HG02571 (cell line): Measurements from ENCODE around the gene RPL32.

Source experiments
- ATAC-seq: cut with Tn5 transposase; IDR thresholded peaks from one replicate; pipeline ENCODE4 v1.9.1; 2021; ENCODE audit warnings: mild to moderate bottlenecking, moderate library complexity; ENCODE audit not compliant: unreplicated experiment

The RPL32 gene

DNA sequence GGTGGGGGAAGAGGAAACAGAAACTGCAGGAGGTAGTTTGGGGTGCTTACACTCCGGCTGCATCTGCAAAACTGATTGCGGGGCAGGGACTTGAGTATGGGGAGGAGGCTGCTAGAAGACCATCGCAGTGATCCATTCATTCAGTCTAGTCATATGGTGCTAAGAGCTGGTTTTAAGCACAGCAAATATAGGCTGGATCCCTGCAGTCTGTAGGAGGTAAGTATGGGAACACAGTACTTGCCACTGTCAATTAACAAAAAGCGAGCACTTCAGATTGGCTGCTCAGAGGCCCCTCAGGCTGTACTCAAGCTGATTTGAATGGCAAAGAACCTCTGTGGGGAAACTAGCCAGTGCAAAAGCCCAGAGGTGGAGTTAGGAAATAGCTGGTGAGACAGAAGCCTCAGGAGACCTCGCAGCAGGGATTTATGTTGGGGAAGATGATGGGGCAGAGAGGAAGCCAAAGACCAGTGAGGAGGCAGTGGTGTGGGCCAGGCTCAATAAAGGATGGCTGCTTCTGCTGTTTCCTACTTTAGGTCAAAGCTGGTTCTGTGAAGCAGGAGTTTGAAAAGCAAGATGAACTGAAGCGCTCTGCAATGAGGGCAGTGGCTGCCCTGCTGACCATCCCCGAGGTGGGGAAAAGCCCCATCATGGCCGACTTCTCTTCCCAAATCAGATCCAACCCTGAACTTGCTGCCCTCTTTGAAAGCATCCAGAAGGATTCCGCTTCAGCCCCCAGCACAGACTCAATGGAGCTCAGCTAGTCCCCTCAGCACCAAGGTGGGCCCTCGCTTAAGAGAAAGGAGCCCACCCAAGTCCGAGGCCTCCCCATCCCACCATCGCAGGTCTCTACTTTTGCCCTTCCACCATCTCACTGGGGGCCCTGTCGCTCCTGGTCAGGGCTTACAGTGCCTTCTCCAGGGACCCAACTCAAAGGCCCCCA, 7.9 kb downstream of the RPL32 start:
- no peak for ATAC-seq

DNA sequence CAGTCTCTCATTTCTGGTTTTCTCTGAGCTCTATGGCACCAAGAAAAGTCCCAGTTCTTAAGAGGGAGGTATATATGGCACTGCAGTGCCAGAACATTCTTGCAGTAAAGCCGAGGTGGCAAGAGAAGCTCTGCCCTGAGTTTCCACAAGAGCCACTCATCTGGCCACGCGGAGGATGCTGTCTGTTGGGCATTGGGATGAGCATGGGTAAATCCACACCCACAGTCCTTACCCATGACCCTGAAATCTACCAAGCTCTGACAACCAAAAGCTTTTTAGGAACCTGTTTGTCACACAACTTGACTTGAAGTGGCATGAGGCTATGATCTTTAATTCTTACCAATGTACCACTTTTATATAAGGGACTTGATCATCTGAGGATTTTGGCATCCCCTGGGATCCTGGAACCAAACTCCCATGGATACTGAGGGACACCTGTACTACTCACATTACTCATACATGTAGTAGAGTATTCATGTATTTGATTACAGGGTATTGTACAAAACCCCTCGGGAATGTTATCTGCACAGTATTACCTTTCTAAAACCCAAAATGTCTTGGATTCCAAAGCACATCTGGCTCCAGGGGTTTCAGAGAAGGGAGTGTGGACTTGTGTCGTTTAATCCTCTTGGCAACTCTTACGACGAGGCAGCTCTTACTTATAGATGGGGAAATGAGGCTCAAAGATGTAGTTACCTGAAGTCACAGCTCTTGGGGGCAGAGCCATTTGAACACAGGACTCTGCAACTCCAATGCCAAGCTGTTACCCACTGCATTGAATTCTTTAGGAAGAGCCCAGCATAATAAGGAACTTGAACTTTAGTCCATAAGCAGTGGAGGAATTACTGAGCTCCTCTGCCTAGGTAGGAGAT, 8.8 kb downstream of the RPL32 start:
- ATAC-seq = no peak

DNA sequence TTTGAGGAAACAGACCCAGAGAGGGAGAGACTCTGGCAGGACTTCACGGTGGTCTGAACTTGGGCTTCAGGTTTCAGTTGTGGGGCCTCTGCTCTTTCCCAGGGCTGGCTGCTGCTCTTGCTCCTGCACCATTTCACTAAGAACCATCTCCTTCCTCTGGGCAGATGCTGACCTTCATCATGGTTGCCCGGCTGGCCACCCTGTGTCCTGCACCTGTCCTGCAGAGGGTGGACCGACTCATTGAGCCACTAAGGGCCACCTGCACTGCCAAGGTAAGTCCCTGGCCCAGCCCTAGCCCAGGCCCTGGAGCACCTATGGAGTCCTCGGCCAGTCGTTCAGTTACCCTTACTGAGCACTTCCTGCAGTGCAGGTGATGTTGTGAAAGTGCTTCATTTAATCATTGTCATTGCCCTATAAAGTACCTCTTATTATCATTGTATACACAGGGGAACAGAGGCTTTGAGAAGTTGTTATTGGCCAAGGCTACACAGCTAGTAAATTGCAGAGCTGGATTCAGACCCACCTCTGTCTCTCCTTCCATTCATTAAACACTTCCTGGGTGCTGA, 10.0 kb downstream of the RPL32 start:
- no peak for ATAC-seq

DNA sequence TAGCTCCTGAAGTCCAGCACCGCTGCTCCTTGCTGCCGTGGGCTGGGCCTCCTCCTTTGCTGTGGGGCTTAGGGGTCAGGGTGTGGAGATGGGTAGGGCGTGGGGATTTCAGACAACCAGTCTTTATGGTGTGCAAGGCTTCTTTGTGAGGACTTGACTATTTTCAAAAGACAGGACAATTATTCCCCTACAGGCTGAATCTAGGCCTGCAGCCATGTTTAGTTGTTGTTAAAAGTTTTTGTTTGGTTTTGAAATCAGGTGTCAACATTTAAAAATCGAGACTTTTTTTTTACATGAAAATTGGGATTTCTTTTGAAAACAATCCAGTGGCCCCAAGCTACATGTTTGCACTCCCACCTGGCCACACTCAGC, 10.6 kb downstream of the RPL32 start:
- no peak for ATAC-seq

DNA sequence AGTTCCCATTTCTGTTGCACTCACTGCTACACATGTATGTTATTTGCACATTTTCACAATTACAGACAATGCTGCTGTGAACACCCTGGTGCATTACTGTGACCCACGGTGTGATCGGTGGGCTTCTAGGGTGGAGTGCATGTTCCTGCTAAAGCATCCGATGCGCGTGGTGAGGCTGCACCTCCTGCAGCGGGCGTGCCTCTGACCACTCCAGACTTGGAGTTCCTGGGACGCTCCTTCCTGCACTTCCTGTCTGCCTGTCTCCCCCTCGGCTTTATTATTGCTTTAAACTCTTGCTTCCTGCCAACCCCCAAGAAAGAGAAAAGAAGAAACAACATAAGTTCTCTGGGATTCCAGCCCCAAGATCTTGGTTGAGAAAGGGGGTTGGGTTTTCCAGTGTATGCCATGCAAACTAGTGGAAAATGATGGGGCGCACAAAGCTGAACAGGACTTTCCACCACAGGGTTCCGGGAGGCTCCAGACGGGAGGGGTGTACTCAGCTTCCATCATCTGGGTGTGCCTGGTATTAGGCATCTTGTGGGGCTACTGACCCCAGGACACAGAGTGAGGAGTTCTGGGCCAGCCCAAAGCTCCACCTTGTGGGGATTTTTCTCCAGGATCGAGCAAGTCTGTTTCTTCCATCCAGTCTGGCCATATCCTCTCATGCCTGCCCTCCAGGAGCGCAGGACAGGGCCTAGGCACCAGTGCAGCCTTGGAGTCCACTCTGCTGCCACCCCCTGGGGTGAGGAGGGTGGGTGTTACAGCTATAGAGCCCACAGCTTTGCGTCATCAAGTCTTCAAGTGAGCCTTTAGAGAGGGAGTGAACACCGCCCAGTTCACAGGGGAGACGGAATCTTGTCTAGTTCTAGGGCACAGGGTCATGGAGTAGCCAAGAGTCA, 11.2 kb downstream of the RPL32 start:
- ATAC-seq = no peak

DNA sequence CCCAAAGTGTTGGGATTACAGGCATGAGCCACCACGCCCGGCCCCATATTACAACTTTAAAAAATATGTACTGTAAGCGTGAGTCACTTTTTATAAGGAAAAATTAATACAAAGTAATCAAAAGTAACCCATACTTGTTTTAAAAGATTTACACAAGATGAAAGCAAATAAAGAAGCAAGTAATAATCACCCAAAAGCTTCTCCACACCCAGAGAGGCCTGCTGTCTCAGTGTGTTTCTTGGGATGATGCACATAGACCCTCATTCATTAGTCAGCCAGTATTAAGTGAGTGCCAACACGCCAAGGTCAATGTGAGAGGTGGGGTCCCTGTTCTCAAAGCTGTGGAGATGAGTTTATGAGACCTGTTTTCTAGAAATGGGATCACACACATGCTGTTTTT, 12.0 kb downstream of the RPL32 start:
- no peak for ATAC-seq

DNA sequence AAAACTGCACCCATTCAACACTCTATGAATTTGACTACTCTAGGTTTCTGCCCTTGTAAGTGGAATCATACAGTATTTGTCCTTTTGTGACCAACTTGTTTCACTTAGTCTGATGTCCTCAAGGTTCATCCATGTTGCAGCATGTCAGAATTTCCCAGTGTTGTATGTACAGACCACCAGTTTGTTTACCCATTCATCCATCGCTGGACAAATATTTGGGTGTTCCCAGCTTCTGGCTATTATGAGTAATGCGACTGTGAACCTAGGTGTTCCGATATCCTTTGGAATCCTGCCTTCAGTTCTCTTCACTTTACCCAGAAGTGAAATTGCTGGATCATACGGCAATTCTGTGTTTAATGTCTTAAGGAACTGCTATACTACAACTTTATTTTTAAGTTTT, 12.6 kb downstream of the RPL32 start:
- ATAC-seq = no peak

DNA sequence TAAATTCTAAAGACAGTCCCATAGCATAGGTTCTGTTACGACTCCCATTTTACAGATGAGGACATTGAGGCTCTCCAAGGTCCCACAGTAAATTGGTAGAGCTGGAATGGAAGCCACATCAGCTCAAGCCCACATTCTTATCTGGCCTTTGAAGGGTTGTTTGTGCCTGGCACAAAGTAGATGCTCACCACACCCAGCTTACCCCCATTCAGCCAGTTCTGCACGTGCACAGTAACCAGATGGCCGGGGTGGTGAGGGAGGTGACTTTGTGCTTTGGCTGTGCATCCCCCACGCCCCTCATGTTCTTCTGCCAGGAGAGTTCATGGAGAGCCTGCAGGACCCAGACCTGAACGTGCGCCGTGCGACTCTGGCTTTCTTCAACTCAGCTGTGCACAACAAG, 16.2 kb downstream of the RPL32 start:
- ATAC-seq = no peak

DNA sequence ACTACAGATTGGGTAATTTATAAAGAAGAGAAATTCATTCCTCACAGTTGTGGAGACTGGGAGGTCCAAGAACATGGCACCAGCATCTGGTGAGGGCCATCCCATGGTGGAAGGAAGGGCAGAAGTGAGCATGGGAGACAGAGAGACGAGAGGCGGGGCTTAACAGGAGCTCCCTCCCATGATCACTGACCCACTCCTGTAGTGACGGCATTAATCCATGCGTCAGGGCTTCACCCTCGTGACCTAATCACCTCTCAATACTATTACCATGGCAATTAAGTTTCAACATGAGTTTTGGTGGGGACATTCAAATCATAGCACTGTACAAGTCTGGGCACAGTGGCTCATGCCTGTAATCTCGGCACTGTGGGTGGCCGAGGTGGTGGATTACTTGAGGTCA, 17.1 kb downstream of the RPL32 start:
- ATAC-seq = no peak

DNA sequence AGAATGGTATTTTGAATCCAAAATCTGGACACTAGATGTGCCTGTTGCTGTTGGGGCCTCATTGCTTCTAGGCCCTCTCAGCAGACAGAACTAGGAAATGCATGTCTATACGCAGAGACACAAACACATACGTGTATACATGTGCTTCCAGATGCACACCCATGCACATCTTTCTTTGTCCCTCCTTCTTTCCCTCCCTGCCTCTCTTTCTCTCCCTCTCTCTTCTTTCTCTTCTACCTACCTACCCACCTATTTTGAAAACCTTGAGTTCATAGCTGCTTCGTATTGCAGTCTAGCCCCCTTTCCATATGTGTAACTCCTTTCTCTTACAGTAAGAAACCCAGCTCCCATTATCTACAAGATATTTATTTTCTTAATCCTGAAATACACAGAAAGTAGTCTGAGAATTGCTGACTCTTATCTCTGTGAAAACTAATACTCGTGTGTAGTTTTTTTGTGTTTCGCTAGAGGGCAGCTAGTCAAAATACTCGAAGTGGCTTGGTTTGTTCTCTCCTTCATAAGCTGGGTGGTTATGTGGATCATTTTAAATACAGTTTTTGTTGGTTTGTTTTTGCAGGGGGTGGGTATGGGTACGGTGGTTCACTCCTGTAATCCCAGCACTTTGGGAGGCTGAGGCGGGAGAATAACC, 18.5 kb downstream of the RPL32 start:
- no peak for ATAC-seq

DNA sequence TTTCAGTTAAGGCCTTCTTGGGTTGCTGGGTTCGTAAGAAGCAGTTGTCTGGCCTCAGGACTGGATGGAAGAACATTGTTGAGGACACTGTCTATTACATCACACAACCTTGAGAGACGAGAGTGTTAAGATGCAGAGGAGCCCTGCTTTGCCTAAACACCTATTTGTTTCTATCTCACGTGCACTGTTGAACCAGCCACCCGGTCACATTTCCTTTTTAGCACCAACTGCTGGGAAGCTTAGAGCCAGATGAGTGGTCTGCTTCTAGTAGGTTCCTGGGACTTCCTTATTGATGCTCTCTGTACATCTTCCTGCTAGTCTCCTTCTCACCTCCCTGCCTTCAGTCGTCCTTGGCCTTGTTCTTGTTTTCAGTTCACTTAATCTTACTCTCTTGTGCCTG, 22.6 kb downstream of the RPL32 start:
- ATAC-seq = no peak

DNA sequence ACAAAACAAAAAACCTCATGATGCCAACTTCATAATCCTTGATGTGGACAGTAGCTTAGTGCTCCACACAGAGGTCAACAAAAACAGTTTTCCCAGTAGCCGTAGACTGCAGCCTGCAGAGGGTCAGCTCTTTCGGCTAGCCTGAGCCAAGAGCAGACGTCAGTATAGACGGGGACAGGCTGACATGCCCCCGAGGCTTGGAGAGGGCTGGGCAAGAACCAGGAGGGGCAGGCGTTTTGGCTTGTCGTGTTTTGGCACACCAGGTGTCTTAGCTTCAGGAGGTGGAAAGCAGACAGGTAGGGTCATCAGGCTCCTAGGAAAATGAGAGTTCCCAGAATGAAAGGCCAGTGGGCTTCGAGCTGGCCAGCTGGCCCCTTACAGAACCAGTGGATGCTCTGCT, 23.1 kb downstream of the RPL32 start:
- no peak for ATAC-seq

DNA sequence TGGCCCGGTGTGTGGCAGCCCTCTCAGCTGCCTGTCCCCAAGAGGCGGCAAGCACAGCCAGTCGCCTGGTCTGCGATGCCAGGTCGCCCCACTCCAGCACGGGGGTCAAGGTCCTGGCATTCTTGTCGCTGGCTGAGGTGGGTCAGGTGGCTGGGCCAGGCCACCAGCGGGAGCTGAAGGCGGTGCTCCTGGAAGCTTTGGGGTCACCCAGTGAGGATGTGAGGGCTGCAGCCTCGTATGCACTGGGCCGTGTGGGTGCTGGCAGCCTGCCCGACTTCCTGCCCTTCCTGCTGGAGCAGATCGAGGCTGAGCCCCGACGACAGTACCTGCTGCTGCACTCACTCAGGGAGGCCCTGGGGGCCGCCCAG, 24.0 kb downstream of the RPL32 start:
- no peak for ATAC-seq

DNA sequence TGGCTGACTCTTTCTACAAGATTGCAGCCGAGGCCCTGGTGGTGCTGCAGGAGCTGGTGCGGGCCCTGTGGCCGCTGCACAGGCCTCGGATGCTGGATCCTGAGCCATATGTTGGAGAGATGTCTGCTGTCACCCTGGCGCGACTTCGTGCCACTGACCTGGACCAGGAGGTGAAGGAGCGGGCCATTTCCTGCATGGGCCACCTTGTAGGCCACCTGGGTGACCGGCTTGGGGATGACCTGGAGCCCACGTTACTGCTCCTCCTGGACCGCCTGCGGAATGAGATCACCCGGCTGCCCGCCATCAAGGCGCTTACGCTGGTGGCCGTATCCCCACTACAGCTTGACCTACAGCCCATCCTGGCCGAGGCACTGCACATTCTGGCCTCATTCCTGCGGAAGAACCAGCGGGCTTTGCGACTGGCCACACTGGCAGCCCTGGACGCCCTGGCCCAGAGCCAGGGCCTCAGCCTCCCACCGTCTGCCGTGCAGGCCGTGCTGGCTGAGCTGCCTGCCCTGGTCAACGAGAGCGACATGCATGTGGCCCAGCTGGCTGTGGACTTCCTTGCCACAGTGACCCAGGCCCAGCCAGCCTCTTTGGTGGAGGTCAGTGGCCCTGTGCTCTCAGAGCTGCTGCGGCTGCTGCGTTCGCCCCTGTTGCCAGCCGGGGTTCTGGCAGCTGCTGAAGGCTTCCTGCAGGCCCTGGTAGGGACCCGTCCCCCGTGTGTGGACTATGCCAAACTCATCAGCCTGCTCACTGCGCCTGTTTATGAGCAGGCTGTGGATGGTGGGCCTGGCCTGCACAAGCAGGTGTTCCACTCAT, 24.6 kb downstream of the RPL32 start:
- no peak for ATAC-seq

DNA sequence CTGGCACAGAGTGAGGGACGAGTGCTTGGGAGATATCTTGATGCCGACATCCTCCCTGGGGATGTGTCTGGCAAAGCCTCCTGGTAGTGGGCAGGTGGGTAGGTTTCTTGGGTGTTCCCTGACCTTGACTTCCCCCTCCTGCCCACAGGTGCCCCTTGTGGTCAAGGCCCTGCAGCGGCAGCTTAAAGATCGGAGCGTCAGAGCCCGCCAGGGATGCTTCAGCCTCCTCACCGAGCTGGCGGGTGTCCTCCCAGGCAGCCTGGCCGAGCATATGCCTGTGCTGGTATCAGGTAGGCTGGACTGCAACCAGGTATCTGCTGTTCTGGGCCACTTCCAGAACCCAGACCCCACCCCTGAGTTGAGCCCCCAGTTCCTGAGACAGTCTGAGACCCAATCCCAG, 25.6 kb downstream of the RPL32 start:
- no peak for ATAC-seq

DNA sequence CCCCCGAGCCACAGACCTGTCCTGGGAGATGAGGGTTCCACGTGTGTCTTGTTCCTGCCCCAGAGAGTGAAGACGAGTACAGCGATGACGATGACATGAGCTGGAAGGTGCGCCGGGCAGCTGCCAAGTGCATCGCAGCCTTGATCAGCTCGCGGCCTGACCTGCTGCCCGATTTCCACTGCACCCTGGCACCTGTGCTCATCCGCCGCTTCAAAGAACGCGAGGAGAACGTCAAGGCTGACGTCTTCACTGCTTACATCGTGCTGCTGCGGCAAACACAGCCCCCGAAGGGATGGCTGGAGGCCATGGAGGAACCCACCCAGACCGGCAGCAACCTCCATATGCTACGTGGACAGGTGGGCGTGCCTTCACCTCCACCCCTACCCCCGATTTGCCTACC, 26.3 kb downstream of the RPL32 start:
- no peak for ATAC-seq

DNA sequence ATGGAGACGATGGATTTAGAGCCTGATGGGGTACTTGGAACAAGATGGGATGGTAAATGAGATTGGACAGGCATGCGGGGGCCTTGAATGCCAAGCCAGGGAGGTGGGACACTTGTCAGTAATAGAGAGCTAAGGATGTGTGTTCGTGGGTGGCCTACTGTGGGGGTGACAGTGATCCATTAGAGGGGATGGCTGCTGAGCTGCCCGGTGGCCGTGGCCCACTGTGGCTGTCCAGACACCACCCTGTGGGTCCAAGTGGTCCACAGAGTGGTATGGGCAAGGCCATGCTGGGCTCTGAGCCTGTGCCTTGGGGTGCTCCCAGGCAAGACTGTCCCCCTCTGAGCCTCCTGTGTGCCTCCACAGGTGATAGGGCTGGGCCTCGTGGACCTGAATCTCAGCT, 27.4 kb downstream of the RPL32 start:
- no peak for ATAC-seq

DNA sequence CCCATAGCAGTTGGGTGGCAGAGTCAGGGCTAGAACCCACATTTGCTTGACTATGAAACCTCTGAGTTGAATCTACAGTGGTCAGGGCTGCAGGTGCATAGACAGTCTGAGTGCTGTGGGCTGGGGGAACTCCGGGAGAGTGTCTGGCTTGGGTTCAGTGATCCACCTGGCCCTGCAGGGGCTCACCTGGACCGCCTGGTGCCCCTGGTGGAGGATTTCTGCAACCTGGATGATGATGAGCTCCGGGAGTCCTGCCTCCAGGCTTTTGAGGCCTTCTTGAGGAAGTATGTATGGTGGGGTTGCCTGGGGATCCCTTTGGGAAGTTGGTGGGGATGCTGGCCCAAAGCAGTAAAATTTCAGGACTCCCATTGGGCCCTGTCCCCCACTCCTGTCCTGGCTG, 28.6 kb downstream of the RPL32 start:
- no peak for ATAC-seq

DNA sequence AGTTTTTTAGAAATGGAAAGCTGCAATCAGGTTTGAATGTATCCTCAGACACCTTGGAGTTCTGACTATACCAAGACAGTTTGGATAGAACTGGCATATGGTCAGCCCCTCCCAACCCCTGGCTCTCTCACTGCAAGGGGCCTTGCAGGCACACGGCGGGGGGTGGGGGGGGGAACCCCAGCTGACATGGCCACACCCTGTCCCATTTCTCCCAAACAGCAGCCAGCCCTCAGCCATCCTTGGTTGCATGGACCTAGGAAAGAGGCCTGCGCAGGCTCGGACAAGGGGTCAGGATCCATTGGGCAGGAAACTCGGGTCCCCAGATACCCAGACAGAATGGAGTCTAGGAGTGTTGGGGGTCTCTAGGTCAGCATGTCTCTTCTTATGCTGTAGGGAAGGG, 30.4 kb downstream of the RPL32 start:
- ATAC-seq = no peak
